Measurements from ENCODE around the gene SEC24C.

- TF ChIP-seq CTCF (IDR thresholded peaks at IDR 0.05) (no peak), POLR2A (IDR thresholded peaks at IDR 0.05) (no peak)
These were observed 55.9 kb downstream of the SEC24C start for GRCh38 chr10:73799899-73800559.

All from right lobe of liver (tissue), 4 donors.